ENCODE results near the gene GAPVD1.

DNA sequence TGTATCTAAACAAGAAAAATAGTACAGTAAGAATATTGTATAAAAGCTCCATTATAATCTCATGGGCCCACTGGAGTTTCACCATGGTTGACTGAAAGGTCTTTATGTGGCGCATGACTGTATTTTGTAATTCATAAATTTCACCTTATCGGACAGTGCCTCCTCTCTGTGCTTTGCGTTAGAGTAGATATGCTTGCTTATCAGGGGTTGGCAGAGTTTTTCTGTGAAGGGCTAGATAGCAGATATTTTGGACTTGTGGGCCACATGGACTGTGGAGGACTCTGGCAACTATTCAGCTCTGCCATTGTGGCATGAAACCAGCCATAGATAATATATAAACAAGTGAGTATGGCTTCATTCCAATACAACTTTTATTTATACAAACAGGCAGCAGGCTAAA lies 23.2 kb downstream of the GAPVD1 start:
- no peak for TF ChIP-seq POLR2AphosphoS5 (IDR thresholded peaks at IDR 0.05)
- TF ChIP-seq, protein P1, sequence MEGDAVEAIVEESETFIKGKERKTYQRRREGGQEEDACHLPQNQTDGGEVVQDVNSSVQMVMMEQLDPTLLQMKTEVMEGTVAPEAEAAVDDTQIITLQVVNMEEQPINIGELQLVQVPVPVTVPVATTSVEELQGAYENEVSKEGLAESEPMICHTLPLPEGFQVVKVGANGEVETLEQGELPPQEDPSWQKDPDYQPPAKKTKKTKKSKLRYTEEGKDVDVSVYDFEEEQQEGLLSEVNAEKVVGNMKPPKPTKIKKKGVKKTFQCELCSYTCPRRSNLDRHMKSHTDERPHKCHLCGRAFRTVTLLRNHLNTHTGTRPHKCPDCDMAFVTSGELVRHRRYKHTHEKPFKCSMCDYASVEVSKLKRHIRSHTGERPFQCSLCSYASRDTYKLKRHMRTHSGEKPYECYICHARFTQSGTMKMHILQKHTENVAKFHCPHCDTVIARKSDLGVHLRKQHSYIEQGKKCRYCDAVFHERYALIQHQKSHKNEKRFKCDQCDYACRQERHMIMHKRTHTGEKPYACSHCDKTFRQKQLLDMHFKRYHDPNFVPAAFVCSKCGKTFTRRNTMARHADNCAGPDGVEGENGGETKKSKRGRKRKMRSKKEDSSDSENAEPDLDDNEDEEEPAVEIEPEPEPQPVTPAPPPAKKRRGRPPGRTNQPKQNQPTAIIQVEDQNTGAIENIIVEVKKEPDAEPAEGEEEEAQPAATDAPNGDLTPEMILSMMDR (IDR thresholded peaks at IDR 0.05), result no peak
- no peak for TF ChIP-seq POLR2A (IDR thresholded peaks at IDR 0.05)
